PC-9 (cell line): ENCODE results near the gene GGPS1. TPM values are rescaled to one million over a fixed set of nuclear protein-coding genes. Genes with fewer than 3 reads are reported as not detected.

ENCODE experiments used
- BruUV-seq: library from RNA; stranded (reverse); fragments of 400-500 nt; replicated peaks from 2 replicates; lab custom pipeline; 2021; lab: Mats Ljungman, UMichigan
- CTCF ChIA-PET: fragments of 300-600 bp; sonication (Branson Sonifier 250); formaldehyde crosslinking; loops from one replicate; lab custom pipeline; 2022; ENCODE audit warnings: antibody characterized with exemption; lab: Charles Lee
- POLR2A ChIA-PET: fragments of 300-600 bp; sonication (Branson Sonifier 250); formaldehyde crosslinking; loops from one replicate; lab custom pipeline; 2022; ENCODE audit warnings: antibody characterized with exemption; ENCODE audit not compliant: unreplicated experiment; lab: Charles Lee
- DNase-seq, 2 experiments: peaks; one replicate each; pipeline versions ENCODE4 v3.0.0 to v3.0.0-alpha.2; 2015 to 2022; ENCODE audit warnings: mixed read lengths in 1 of 2
- H2AFZ ChIP-seq: fragments of 200-600 bp; sonication (generic); 2 replicates; pipeline ENCODE4 v1.8.1; 2017; ENCODE audit warnings: antibody characterized with exemption
- H3F3A ChIP-seq: fragments of 200-600 bp; sonication (generic); 2 replicates; pipeline ENCODE4 v1.8.1; 2017; ENCODE audit warnings: antibody characterized with exemption, mild to moderate bottlenecking, low read depth; ENCODE audit not compliant: insufficient read depth
- H3K27ac ChIP-seq: fragments of 200-600 bp; sonication (generic); 2 replicates; pipeline ENCODE4 v1.6.1; 2016; ENCODE audit warnings: mixed run types
- H3K27me3 ChIP-seq: fragments of 200-600 bp; sonication (generic); 2 replicates; pipeline ENCODE4 v1.6.1; 2016; ENCODE audit warnings: low read depth, mixed run types; ENCODE audit not compliant: insufficient read depth
- H3K36me3 ChIP-seq: fragments of 200-600 bp; sonication (generic); 2 replicates; pipeline ENCODE4 v1.6.1; 2016; ENCODE audit warnings: low read depth, mixed run types
- H3K4me1 ChIP-seq: fragments of 200-600 bp; sonication (generic); replicated peaks from 2 replicates; pipeline ENCODE4 v1.6.1; 2016; ENCODE audit warnings: mixed run types; ENCODE audit not compliant: insufficient read depth
- H3K4me2 ChIP-seq: fragments of 200-600 bp; sonication (generic); 2 replicates; pipeline ENCODE4 v1.6.1; 2017; ENCODE audit warnings: mixed run types
- H3K4me3 ChIP-seq: fragments of 200-600 bp; sonication (generic); 2 replicates; pipeline ENCODE4 v1.6.1; 2016; ENCODE audit warnings: mixed run types
- H3K79me2 ChIP-seq: fragments of 200-600 bp; sonication (generic); 2 replicates; pipeline ENCODE4 v1.6.1; 2017; ENCODE audit warnings: low read depth, mixed run types
- H3K9me2 ChIP-seq: fragments of 200-600 bp; sonication (generic); 2 replicates; pipeline ENCODE4 v1.8.1; 2017; ENCODE audit warnings: mild to moderate bottlenecking; ENCODE audit not compliant: insufficient read depth
- H3K9me3 ChIP-seq: fragments of 200-600 bp; sonication (generic); 2 replicates; pipeline ENCODE4 v1.8.1; 2016; ENCODE audit warnings: low read depth; ENCODE audit not compliant: insufficient read depth
- H4K20me1 ChIP-seq: fragments of 200-600 bp; sonication (generic); 2 replicates; pipeline ENCODE4 v1.8.1; 2017; ENCODE audit not compliant: insufficient read depth
- EZH2 ChIP-seq: fragments of 200-600 bp; sonication (generic); IDR thresholded peaks from 2 replicates; pipeline ENCODE4 v1.8.0; 2017; ENCODE audit warnings: antibody characterized with exemption, low read depth
- intact Hi-C: fragments of 100-400 bp; cut with micrococcal nuclease; formaldehyde crosslinking; loops from one replicate; pipeline ENCODE4 v1.10.0; 2022; ENCODE audit not compliant: unreplicated experiment
- total RNA-seq: library from RNA; stranded (reverse); gene quantifications from 2 replicates; pipeline ENCODE4 v1.2.3, GENCODE V29; 2021
- TF ChIP-seq, protein P1 (sequence below): fragments of 200-600 bp; sonication (generic); conservative IDR thresholded peaks from 2 replicates; pipeline ENCODE4 v1.6.1; 2017; ENCODE audit warnings: mixed run types, antibody characterized with exemption, mild to moderate bottlenecking, moderate library complexity

GGPS1 gene
- total RNA-seq, 1 experiment from 2014 or later = 61.7 TPM

DNA sequence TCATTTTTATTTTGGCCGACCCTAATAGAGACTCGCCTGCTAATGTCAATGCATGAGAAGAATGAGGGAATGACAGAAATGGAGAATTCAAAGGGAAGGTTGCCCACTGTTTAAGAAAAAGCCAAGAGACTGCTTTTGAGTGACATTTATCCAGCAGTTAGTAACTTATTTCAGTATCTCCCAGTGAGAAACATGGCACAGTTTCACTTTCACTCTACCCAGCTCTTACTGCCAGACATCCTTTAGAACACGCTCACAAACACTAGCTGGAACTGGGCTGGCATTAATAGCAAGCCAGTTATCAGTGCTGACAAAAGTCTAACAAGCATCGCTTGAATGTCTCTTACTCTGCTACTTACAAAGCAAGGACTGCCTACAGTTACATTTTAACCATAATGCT, 8.5 kb downstream of the GGPS1 start:
- Histone ChIP-seq H3K36me3 (peaks cover 34% of the 10 kb centered on the region), H3K4me1 (peaks cover 7% of the 10 kb centered on the region), H3K4me3 (no peak overlapping the region), H3K27me3 (no peaks in the 10 kb centered on the region), H3F3A (peaks cover 3% of the 10 kb centered on the region; the same call in 1 of the 2 replicates), H3K9me2 (peaks cover 5% of the 10 kb centered on the region; the same call in 1 of the 2 replicates), H2AFZ (no peak overlapping the region), H3K9me3 (no peaks in the 10 kb centered on the region), H4K20me1 (peaks cover 6% of the 10 kb centered on the region; the same call in 1 of the 2 replicates), H3K79me2 (peaks cover 42% of the 10 kb centered on the region), H3K4me2 (no peak overlapping the region), H3K27ac (no peak overlapping the region)
- intact Hi-C loops = no loop called here
- TF ChIP-seq, protein P1, sequence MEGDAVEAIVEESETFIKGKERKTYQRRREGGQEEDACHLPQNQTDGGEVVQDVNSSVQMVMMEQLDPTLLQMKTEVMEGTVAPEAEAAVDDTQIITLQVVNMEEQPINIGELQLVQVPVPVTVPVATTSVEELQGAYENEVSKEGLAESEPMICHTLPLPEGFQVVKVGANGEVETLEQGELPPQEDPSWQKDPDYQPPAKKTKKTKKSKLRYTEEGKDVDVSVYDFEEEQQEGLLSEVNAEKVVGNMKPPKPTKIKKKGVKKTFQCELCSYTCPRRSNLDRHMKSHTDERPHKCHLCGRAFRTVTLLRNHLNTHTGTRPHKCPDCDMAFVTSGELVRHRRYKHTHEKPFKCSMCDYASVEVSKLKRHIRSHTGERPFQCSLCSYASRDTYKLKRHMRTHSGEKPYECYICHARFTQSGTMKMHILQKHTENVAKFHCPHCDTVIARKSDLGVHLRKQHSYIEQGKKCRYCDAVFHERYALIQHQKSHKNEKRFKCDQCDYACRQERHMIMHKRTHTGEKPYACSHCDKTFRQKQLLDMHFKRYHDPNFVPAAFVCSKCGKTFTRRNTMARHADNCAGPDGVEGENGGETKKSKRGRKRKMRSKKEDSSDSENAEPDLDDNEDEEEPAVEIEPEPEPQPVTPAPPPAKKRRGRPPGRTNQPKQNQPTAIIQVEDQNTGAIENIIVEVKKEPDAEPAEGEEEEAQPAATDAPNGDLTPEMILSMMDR = no peak
- TF ChIP-seq EZH2 = no peak
- BruUV-seq = no TSS peak
- POLR2A ChIA-PET = no interaction called here
- CTCF ChIA-PET = no interaction called here
- DNase-seq = no peak

DNA sequence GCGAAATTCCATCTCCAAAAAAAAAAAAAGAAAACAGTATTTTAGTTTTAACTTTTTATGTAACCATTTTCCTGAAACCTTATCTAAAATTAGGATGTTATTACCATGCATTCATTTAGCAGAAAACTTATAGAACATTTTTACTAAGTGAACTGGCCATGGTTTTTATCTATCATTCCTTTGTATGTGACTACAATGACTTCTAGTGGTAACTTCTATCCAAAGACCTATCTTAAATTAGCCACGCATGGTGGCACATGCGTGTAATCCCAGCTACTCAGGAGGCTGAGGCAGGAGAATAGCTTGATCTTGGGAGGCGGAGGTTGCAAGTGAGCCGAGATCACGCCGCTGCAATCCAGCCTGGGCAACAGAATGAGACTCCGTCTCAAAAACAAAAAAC, 11.4 kb downstream of the GGPS1 start:
- Histone ChIP-seq H3F3A (peaks cover 3% of the 10 kb centered on the region; the same call in 1 of the 2 replicates), H3K9me2 (no peaks in the 10 kb centered on the region), H3K4me1 (no peaks in the 10 kb centered on the region), H3K79me2 (peaks cover 13% of the 10 kb centered on the region), H3K27ac (no peak overlapping the region), H3K27me3 (no peaks in the 10 kb centered on the region), H3K9me3 (no peaks in the 10 kb centered on the region), H3K4me3 (no peak overlapping the region), H2AFZ (no peak overlapping the region), H4K20me1 (no peaks in the 10 kb centered on the region), H3K4me2 (no peak overlapping the region), H3K36me3 (peaks cover 41% of the 10 kb centered on the region)
- no TSS peak for BruUV-seq
- POLR2A ChIA-PET = no interaction called here
- CTCF ChIA-PET = no interaction called here
- intact Hi-C loops = no loop called here
- TF ChIP-seq, protein P1 = no peak
- no peak for TF ChIP-seq EZH2
- DNase-seq = no peak

DNA sequence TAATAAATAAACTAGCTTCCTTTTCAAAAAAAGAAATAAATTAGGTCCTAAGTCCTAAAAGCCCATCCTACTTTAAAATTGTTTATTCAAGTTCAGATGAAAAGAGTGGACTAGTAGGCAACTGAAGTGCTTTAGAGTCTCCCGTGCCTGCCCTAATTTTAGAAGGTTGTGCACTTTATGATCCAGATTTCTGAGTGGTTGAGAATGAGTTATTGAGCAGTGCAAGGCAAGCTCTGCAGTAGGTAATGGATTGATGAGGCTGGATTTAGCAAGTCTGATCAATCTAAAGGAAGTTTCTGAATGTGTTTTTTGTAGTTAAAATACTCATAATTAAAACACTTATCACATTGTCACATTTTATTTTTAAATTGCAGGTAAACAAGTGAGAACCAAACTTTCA, 13.0 kb downstream of the GGPS1 start:
- no peaks in the 10 kb centered on the region for H3K27me3 ChIP-seq
- 0 out of 2 replicates have a peak, but pooled peaks cover 3% of the 10 kb centered on the region for H3F3A ChIP-seq
- intact Hi-C loops = no loop called here
- no peak for TF ChIP-seq EZH2
- TF ChIP-seq, protein P1 = no peak
- H3K9me2 ChIP-seq = no peaks in the 10 kb centered on the region
- H3K4me1 ChIP-seq = no peaks in the 10 kb centered on the region
- H3K36me3 ChIP-seq = peaks cover 28% of the 10 kb centered on the region
- no peaks in the 10 kb centered on the region for H4K20me1 ChIP-seq
- CTCF ChIA-PET = interaction anchor here (0.6 kb wide), 1 partner anchor 16 kb away, joined by 3 read pairs; no protein-coding TSS in a partner anchor
- no peaks in the 10 kb centered on the region for H3K9me3 ChIP-seq
- no peak overlapping the region for H3K4me3 ChIP-seq
- no peaks in the 10 kb centered on the region for H3K79me2 ChIP-seq
- BruUV-seq = no TSS peak
- POLR2A ChIA-PET = no interaction called here
- no peak overlapping the region for H2AFZ ChIP-seq
- H3K27ac ChIP-seq = no peak overlapping the region
- no peak overlapping the region for H3K4me2 ChIP-seq
- no peak for DNase-seq
